HT-29 (cell line): Measurements from ENCODE around the gene CRB1. TPM values are rescaled to one million over a fixed set of nuclear protein-coding genes. Genes with fewer than 3 reads are reported as not detected.
A peak's percentile ranks its signal among the peaks of the same experiment; 100 is the strongest.

Experiments
- DNase-seq: peaks from one replicate; pipeline ENCODE4 v3.0.0-alpha.2; 2015; ENCODE audit warnings: low spot score
- small RNA-seq: library from RNA; depleted of rRNA; stranded (forward); fragments of <200 nt; gene quantifications from one replicate; pipeline ENCODE3, GENCODE V24; 2014
- total RNA-seq: library from RNA; depleted of rRNA; stranded (reverse); fragments of >200 nt; shearing (Covaris generic); gene quantifications from 2 replicates; pipeline ENCODE4 v1.2.3, GENCODE V29; 2014; rRNA removed

Gene CRB1
- total RNA-seq, 1 experiment from 2014 or later, result not detected

GRCh38 chr1:197526736-197527371 lies 258.8 kb downstream of the CRB1 start:
- DNase-seq, result peak; percentile 48

Small RNA genes lying within 50 kb of the gene (small RNA-seq; reads per million reads assigned to genes)
- not detected for gene MRPS21P3

Other genes with a start within 250 kb of the CRB1 start
- gene F13B, start 201.0 kb upstream of the CRB1 start, total RNA-seq, result 0.10 TPM in 1 of 2 replicates, not detected in the other
- 23.0 and 23.5 TPM in 2 replicates for gene ASPM, start 121.6 kb upstream of the CRB1 start, total RNA-seq
- 1.6 and 1.7 TPM in 2 replicates for gene ZBTB41, start 67.0 kb upstream of the CRB1 start, total RNA-seq